WTC11 (cell line): ENCODE measurements around the gene TMEM225B. TPM values are rescaled to one million over a fixed set of nuclear protein-coding genes. Genes with fewer than 3 reads are reported as not detected.

ENCODE experiments used
- ATAC-seq: fragments of 200-7000 bp; cut with Tn5 transposase; 2 replicates; pipeline ENCODE4 v1.10.0; 2021; ENCODE audit warnings: mild to moderate bottlenecking, moderate library complexity
- CTCF ChIA-PET: fragments of 300-600 bp; sonication (Branson Sonifier 250); formaldehyde crosslinking; loops from one replicate; lab custom pipeline; 2021; ENCODE audit warnings: antibody characterized with exemption; lab: Charles Lee
- POLR2A ChIA-PET: fragments of 350-600 bp; sonication (Branson Sonifier 250); formaldehyde crosslinking; loops from one replicate; lab custom pipeline; 2021; ENCODE audit warnings: antibody characterized with exemption; lab: Charles Lee
- DNase-seq: peaks from one replicate; pipeline ENCODE4 v3.0.0; 2021; ENCODE audit warnings: low spot score
- H3K27ac Mint-ChIP-seq: 2 replicates; pipeline ENCODE4 v1.8.0; 2021; ENCODE audit warnings: mixed read lengths
- H3K27me3 Mint-ChIP-seq: 2 replicates; pipeline ENCODE4 v1.8.0; 2021; ENCODE audit warnings: low read depth, mild to moderate bottlenecking, moderate library complexity, mixed read lengths
- H3K36me3 Mint-ChIP-seq: 2 replicates; pipeline ENCODE4 v1.8.0; 2021; ENCODE audit warnings: mixed read lengths
- H3K4me1 Mint-ChIP-seq: 2 replicates; pipeline ENCODE4 v1.8.0; 2022; ENCODE audit warnings: mixed read lengths
- H3K4me3 Mint-ChIP-seq: 2 replicates; pipeline ENCODE4 v1.8.0; 2021; ENCODE audit warnings: mild to moderate bottlenecking, moderate library complexity, mixed read lengths
- H3K9me3 Mint-ChIP-seq: 2 replicates; pipeline ENCODE4 v1.8.0; 2021; ENCODE audit warnings: mixed read lengths
- GRHL2 ChIP-seq: fragments of 250-450 bp; sonication (Bioruptor Pico); IDR thresholded peaks from 2 replicates; pipeline ENCODE4 v1.8.0; 2022; ENCODE audit warnings: mild to moderate bottlenecking, moderate library complexity; ENCODE audit not compliant: insufficient replicate concordance, severe bottlenecking
- GTF2I ChIP-seq: fragments of 250-450 bp; sonication (Bioruptor Pico); conservative IDR thresholded peaks from 2 replicates; pipeline ENCODE4 v1.4.0; 2021; ENCODE audit warnings: mild to moderate bottlenecking
- IRF2 ChIP-seq: sonication (generic); formaldehyde crosslinking; IDR thresholded peaks from 2 replicates; pipeline ENCODE4 v1.8.0; 2022; ENCODE audit warnings: low read depth, missing genetic modification reagents, borderline replicate concordance
- JUN ChIP-seq: sonication (generic); formaldehyde crosslinking; IDR thresholded peaks from 2 replicates; pipeline ENCODE4 v1.8.0; 2023; ENCODE audit warnings: mild to moderate bottlenecking, missing genetic modification reagents
- KAT7 ChIP-seq: sonication (generic); formaldehyde crosslinking; IDR thresholded peaks from 2 replicates; pipeline ENCODE4 v1.8.1; 2023; ENCODE audit warnings: missing genetic modification reagents, mild to moderate bottlenecking, borderline replicate concordance
- NFE2L1 ChIP-seq: sonication (generic); formaldehyde crosslinking; IDR thresholded peaks from 2 replicates; pipeline ENCODE4 v1.8.1; 2023; ENCODE audit warnings: missing genetic modification reagents
- NR3C1 ChIP-seq: sonication (generic); formaldehyde crosslinking; conservative IDR thresholded peaks from 2 replicates; pipeline ENCODE4 v1.8.1; 2023; ENCODE audit warnings: low read depth, mild to moderate bottlenecking, missing genetic modification reagents
- PRRX2 ChIP-seq: fragments of 250-450 bp; sonication (Bioruptor Pico); IDR thresholded peaks from 2 replicates; pipeline ENCODE4 v1.8.0; 2021; ENCODE audit warnings: mild to moderate bottlenecking
- SMAD3 ChIP-seq: sonication (generic); formaldehyde crosslinking; IDR thresholded peaks from 2 replicates; pipeline ENCODE4 v1.8.0; 2022; ENCODE audit warnings: missing genetic modification reagents, mild to moderate bottlenecking, borderline replicate concordance
- ZNF121 ChIP-seq: sonication (generic); formaldehyde crosslinking; IDR thresholded peaks from 2 replicates; pipeline ENCODE4 v1.8.0; 2023; ENCODE audit warnings: missing genetic modification reagents
- ZNF138 ChIP-seq: sonication (generic); formaldehyde crosslinking; conservative IDR thresholded peaks from 2 replicates; pipeline ENCODE4 v1.8.1; 2022; ENCODE audit warnings: mild to moderate bottlenecking, moderate library complexity, missing genetic modification reagents
- ZNF671 ChIP-seq: fragments of 250-450 bp; sonication (Bioruptor Pico); IDR thresholded peaks from 2 replicates; pipeline ENCODE4 v1.8.0; 2021; ENCODE audit warnings: mild to moderate bottlenecking
- total RNA-seq: library from RNA; stranded (reverse); gene quantifications from 3 replicates; pipeline ENCODE4 v1.2.3, GENCODE V29; 2021
- TF ChIP-seq, protein P1 (sequence below): sonication (generic); formaldehyde crosslinking; IDR thresholded peaks from 2 replicates; pipeline ENCODE4 v1.8.0; 2022; ENCODE audit warnings: mild to moderate bottlenecking, missing genetic modification reagents
- TF ChIP-seq, protein P2 (sequence below): sonication (generic); formaldehyde crosslinking; IDR thresholded peaks from 2 replicates; pipeline ENCODE4 v1.8.1; 2023; ENCODE audit warnings: mild to moderate bottlenecking, missing genetic modification reagents
- TF ChIP-seq, protein P3 (sequence below): fragments of 250-450 bp; sonication (Bioruptor Pico); IDR thresholded peaks from 2 replicates; pipeline ENCODE4 v1.9.0; 2021; ENCODE audit warnings: mild to moderate bottlenecking, borderline replicate concordance
- TF ChIP-seq, protein P4 (sequence below): sonication (generic); formaldehyde crosslinking; IDR thresholded peaks from 2 replicates; pipeline ENCODE4 v1.8.0; 2022; ENCODE audit warnings: mild to moderate bottlenecking, missing genetic modification reagents
- TF ChIP-seq, protein P5 (sequence below): sonication (generic); formaldehyde crosslinking; IDR thresholded peaks from 2 replicates; pipeline ENCODE4 v1.8.0; 2022; ENCODE audit warnings: mild to moderate bottlenecking, missing genetic modification reagents
- TF ChIP-seq, protein P6 (sequence below): fragments of 250-450 bp; sonication (Bioruptor Pico); conservative IDR thresholded peaks from 2 replicates; pipeline ENCODE4 v1.9.0; 2021; ENCODE audit warnings: mild to moderate bottlenecking
- TF ChIP-seq, protein P7 (sequence below): sonication (generic); formaldehyde crosslinking; IDR thresholded peaks from 2 replicates; pipeline ENCODE4 v1.8.1; 2022; ENCODE audit warnings: low read depth, mild to moderate bottlenecking, moderate library complexity, missing genetic modification reagents, borderline replicate concordance

TMEM225B gene
- total RNA-seq, 1 experiment from 2014 or later, result 0.81 TPM

DNA sequence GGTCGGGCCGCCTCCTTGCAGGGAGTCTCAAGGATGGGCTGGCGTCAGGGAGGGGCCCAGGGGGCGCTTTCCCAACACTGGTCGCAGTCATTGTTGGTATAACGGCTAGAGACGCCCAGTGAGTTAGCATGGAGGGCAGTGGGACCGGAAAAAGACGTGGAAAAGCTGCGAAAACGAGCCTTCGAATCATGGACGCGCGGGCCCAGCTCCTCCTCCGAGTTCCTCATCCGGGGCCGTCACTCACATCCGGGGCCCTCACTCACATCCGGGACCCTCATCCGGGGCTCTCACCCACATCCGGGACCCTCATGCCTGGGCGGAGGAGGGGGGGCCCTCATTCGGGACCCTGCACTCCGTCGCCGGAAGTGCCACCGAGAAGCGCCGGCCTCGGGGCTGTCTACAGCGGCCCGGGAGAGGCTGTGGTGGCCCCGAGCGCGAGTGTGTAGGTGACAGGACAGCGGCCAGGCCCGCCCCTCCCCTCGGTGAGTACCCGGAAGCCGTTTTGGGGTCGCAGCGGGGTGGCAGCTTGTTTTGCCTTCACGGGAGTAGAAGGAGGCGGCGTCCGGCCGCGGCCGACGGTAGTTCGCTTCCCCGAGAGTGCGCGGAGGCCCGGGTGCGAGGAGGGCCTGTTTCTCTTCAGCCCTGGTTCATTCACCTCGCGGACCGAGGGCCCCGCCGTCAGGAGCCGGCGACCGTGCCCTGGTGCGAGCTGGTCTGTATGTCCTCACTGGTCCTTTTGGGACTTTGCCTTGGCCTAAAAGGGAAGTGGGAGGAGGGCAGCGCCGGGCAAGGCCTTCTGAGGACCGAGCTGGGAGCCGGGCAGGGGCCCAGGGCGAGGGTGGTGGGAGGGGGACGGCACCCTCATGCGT is 39.5 kb upstream of the TMEM225B start, which contains the start of gene ZNF655 (continued):
- TF ChIP-seq SMAD3 (CRISPR knock-in tag), result 0 out of 2 replicates have a peak, but pooled peaks have one; percentile 14
- TF ChIP-seq NR3C1 (CRISPR knock-in tag), result no peak
- TF ChIP-seq NFE2L1, result no peak
- TF ChIP-seq, protein P1, sequence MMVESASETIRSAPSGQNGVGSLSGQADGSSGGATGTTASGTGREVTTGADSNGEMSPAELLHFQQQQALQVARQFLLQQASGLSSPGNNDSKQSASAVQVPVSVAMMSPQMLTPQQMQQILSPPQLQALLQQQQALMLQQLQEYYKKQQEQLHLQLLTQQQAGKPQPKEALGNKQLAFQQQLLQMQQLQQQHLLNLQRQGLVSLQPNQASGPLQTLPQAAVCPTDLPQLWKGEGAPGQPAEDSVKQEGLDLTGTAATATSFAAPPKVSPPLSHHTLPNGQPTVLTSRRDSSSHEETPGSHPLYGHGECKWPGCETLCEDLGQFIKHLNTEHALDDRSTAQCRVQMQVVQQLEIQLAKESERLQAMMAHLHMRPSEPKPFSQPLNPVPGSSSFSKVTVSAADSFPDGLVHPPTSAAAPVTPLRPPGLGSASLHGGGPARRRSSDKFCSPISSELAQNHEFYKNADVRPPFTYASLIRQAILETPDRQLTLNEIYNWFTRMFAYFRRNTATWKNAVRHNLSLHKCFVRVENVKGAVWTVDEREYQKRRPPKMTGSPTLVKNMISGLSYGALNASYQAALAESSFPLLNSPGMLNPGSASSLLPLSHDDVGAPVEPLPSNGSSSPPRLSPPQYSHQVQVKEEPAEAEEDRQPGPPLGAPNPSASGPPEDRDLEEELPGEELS (CRISPR knock-in tag), result 0 out of 2 replicates have a peak, but pooled peaks have one; percentile 34
- TF ChIP-seq, protein P2, sequence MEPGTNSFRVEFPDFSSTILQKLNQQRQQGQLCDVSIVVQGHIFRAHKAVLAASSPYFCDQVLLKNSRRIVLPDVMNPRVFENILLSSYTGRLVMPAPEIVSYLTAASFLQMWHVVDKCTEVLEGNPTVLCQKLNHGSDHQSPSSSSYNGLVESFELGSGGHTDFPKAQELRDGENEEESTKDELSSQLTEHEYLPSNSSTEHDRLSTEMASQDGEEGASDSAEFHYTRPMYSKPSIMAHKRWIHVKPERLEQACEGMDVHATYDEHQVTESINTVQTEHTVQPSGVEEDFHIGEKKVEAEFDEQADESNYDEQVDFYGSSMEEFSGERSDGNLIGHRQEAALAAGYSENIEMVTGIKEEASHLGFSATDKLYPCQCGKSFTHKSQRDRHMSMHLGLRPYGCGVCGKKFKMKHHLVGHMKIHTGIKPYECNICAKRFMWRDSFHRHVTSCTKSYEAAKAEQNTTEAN (CRISPR knock-in tag), result no peak
- TF ChIP-seq KAT7 (CRISPR knock-in tag), result peak; percentile 86
- TF ChIP-seq, protein P3, sequence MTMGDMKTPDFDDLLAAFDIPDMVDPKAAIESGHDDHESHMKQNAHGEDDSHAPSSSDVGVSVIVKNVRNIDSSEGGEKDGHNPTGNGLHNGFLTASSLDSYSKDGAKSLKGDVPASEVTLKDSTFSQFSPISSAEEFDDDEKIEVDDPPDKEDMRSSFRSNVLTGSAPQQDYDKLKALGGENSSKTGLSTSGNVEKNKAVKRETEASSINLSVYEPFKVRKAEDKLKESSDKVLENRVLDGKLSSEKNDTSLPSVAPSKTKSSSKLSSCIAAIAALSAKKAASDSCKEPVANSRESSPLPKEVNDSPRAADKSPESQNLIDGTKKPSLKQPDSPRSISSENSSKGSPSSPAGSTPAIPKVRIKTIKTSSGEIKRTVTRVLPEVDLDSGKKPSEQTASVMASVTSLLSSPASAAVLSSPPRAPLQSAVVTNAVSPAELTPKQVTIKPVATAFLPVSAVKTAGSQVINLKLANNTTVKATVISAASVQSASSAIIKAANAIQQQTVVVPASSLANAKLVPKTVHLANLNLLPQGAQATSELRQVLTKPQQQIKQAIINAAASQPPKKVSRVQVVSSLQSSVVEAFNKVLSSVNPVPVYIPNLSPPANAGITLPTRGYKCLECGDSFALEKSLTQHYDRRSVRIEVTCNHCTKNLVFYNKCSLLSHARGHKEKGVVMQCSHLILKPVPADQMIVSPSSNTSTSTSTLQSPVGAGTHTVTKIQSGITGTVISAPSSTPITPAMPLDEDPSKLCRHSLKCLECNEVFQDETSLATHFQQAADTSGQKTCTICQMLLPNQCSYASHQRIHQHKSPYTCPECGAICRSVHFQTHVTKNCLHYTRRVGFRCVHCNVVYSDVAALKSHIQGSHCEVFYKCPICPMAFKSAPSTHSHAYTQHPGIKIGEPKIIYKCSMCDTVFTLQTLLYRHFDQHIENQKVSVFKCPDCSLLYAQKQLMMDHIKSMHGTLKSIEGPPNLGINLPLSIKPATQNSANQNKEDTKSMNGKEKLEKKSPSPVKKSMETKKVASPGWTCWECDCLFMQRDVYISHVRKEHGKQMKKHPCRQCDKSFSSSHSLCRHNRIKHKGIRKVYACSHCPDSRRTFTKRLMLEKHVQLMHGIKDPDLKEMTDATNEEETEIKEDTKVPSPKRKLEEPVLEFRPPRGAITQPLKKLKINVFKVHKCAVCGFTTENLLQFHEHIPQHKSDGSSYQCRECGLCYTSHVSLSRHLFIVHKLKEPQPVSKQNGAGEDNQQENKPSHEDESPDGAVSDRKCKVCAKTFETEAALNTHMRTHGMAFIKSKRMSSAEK (CRISPR knock-in tag), result no peak
- TF ChIP-seq, protein P4, sequence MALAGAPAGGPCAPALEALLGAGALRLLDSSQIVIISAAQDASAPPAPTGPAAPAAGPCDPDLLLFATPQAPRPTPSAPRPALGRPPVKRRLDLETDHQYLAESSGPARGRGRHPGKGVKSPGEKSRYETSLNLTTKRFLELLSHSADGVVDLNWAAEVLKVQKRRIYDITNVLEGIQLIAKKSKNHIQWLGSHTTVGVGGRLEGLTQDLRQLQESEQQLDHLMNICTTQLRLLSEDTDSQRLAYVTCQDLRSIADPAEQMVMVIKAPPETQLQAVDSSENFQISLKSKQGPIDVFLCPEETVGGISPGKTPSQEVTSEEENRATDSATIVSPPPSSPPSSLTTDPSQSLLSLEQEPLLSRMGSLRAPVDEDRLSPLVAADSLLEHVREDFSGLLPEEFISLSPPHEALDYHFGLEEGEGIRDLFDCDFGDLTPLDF (CRISPR knock-in tag), result peak; percentile 58; the same call in 1 of the 2 replicates
- TF ChIP-seq, protein P5, sequence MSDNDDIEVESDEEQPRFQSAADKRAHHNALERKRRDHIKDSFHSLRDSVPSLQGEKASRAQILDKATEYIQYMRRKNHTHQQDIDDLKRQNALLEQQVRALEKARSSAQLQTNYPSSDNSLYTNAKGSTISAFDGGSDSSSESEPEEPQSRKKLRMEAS (CRISPR knock-in tag), result peak; percentile 74

DNA sequence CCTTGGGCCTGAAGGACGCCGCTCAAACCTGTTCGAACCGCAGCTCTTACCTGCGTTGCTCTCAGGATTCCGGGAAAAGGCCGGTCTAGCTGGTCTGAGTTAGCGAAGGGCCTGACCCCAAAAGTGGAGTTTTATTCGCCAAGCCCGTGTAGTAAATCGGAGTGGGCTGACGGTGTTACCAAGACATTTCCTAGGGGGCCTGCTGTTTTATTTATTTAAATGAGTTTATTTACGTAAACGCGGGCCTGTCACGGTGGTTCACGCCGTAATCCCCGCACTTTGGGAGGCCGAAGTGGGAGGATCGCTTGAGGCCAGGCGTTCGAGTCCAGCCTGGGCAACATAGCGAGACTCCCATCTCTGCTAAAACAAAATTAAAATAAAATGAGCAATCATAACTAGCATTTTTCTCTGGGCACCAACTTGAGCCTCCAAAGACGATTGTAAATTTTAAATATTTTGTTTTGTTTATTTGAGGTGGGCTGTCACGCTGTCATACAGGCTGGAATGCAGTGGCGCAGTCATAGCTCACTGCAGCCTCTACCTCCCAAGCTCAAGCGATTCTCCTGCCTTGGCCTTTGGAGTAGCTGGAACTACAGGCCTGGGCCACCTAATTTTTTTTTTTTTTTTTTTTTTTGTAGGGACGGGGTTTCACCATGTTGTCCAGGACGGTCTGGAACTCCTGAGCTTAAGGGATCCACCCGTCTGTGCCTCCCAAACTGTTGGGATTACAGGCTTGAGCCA is 38.7 kb upstream of the TMEM225B start:
- peaks cover 39% of the 10 kb centered on the region for H3K36me3 Mint-ChIP-seq
- peak overlapping the region; percentile 94 for H3K27ac Mint-ChIP-seq
- ChIA-PET POLR2A (interaction anchor here (0.6 to 2.6 kb wide), 4 partner anchors 36 to 772 kb away, joined by 3 to 8 read pairs (median 3); partner anchors contain the start of genes BUD31, PDAP1 and ZNF394), CTCF (interaction anchor here (0.6 to 3.7 kb wide), 6 partner anchors 21 to 385 kb away, joined by 3 to 16 read pairs (median 6); partner anchors contain the start of gene ZSCAN25)
- ATAC-seq, result no peak
- H3K9me3 Mint-ChIP-seq, result no peaks in the 10 kb centered on the region
- H3K4me1 Mint-ChIP-seq, result peaks cover 11% of the 10 kb centered on the region
- no peaks in the 10 kb centered on the region for H3K27me3 Mint-ChIP-seq
- peak overlapping the region; percentile 98 for H3K4me3 Mint-ChIP-seq
- DNase-seq, result no peak
- TF ChIP-seq ZNF671 (no peak), GRHL2 (CRISPR knock-in tag) (no peak), ZNF138 (CRISPR knock-in tag) (no peak), JUN (CRISPR knock-in tag) (no peak), IRF2 (CRISPR knock-in tag) (no peak), GTF2I (peak; percentile 89), ZNF121 (CRISPR knock-in tag) (peak; percentile 96), PRRX2 (CRISPR knock-in tag) (no peak)
- TF ChIP-seq, protein P6, sequence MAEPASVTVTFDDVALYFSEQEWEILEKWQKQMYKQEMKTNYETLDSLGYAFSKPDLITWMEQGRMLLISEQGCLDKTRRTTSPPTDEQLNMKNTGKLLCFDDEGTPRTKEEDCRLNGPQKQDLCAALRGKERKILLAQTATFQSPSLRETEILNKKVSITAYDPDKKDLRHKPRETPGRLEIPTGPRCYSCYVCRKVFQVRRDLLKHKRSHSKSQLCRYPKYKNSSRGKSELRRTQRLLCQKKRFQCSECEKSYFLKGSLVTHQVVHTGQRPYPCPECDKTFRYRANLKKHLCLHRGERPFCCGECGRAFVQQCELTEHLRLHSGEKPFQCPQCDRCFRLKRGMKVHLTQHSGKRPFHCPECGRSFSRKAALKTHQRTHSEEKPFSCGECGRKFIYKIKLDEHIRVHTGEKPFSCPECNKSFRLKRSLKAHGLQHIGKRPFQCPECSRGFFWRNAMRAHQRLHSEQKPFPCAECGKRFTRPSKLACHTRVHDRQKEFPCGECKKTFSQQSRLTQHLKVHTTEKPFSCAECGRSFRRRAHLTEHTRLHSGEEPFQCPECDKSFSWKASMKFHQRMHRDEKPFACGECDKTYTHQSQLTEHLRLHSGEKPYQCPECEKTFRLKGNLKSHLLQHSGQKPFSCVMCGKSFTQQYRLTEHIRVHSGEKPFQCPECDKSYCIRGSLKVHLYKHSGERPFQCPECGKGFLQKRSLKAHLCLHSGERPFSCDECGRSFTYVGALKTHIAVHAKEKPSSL (CRISPR knock-in tag), result no peak
- TF ChIP-seq, protein P7, sequence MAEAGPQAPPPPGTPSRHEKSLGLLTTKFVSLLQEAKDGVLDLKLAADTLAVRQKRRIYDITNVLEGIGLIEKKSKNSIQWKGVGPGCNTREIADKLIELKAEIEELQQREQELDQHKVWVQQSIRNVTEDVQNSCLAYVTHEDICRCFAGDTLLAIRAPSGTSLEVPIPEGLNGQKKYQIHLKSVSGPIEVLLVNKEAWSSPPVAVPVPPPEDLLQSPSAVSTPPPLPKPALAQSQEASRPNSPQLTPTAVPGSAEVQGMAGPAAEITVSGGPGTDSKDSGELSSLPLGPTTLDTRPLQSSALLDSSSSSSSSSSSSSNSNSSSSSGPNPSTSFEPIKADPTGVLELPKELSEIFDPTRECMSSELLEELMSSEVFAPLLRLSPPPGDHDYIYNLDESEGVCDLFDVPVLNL, result no peak
